Lower leg skin (tissue), 3 donors: ENCODE data around the gene ETFRF1.

Experiments used
- POLR2A ChIP-seq, 2 donors: fragments of 450-650 bp; IDR thresholded peaks; one replicate each; pipeline ENCODE4 v1.6.1; 2016 to 2017; ENCODE audit warnings: antibody characterized with exemption in 2 of 2, mild to moderate bottlenecking in 1 of 2, moderate library complexity in 1 of 2
- TF ChIP-seq, protein P1 (sequence below), 3 donors: fragments of 450-650 bp; IDR thresholded peaks; one replicate each; pipeline ENCODE4 v1.5.1; 2016; ENCODE audit warnings: antibody characterized with exemption in 3 of 3, mild to moderate bottlenecking in 3 of 3, moderate library complexity in 2 of 3

DNA sequence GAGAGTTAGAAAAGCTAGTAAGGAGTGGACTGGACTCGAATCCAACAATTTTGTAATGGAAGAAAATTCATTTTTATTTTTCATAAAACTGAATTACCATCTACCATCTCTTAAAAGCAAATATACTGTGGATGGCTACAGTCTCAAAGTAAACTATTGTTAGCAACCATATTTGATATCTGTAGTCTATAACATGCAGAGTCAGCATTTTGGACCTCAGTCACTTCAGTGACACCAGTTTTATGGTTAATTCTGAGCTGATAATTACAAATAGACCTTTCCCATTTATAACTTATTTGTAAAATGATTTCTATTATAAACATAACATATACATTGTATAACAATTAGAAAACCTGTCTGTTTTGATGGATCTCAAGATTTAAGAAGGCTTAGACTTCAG, 53.7 kb downstream of the ETFRF1 start:
- no peak for TF ChIP-seq POLR2A (IDR thresholded peaks at IDR 0.05)
- TF ChIP-seq, protein P1, sequence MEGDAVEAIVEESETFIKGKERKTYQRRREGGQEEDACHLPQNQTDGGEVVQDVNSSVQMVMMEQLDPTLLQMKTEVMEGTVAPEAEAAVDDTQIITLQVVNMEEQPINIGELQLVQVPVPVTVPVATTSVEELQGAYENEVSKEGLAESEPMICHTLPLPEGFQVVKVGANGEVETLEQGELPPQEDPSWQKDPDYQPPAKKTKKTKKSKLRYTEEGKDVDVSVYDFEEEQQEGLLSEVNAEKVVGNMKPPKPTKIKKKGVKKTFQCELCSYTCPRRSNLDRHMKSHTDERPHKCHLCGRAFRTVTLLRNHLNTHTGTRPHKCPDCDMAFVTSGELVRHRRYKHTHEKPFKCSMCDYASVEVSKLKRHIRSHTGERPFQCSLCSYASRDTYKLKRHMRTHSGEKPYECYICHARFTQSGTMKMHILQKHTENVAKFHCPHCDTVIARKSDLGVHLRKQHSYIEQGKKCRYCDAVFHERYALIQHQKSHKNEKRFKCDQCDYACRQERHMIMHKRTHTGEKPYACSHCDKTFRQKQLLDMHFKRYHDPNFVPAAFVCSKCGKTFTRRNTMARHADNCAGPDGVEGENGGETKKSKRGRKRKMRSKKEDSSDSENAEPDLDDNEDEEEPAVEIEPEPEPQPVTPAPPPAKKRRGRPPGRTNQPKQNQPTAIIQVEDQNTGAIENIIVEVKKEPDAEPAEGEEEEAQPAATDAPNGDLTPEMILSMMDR (IDR thresholded peaks at IDR 0.05): no peak
